ENCODE data around the gene CHRDL2.

- TF ChIP-seq POLR2AphosphoS5 (IDR thresholded peaks at IDR 0.05; ENCODE audit: insufficient read depth, low read depth, low read length), result no peak
- no peak for TF ChIP-seq EZH2 (IDR thresholded peaks at IDR 0.05; ENCODE audit: borderline replicate concordance, low read depth, low read length, severe bottlenecking)
- no peak for TF ChIP-seq CTCF (IDR thresholded peaks at IDR 0.05; ENCODE audit: extremely low read depth in 1 of 2, insufficient read depth in 1 of 2, low read depth in 1 of 2, low read length in 2 of 2)
- TF ChIP-seq MYC (IDR thresholded peaks at IDR 0.05; ENCODE audit: low read depth, low read length), result no peak
- TF ChIP-seq GATA2 (IDR thresholded peaks at IDR 0.05; ENCODE audit: insufficient read depth, insufficient read length, low read depth, low read length), result no peak
These were observed 51.1 kb downstream of the CHRDL2 start for GRCh38 chr11:74680035-74680671.
